ENCODE data around the gene ZNF165.

The ZNF165 gene

GRCh38 chr6:28136585-28137504, 56.5 kb downstream of the ZNF165 start:
- peak; percentile 77 for ATAC-seq
- no peaks in the 10 kb centered on the region for H3K9me3 Mint-ChIP-seq
- H3K36me3 Mint-ChIP-seq: peaks cover 11% of the 10 kb centered on the region
- H3K27ac Mint-ChIP-seq: peak overlapping the region; percentile 89
- H3K27me3 Mint-ChIP-seq: no peaks in the 10 kb centered on the region
- H3K4me1 Mint-ChIP-seq: peaks cover 62% of the 10 kb centered on the region
- H3K4me3 Mint-ChIP-seq: peak overlapping the region; percentile 88

GRCh38 chr6:28137505-28137981, 57.2 kb downstream of the ZNF165 start:
- Mint-ChIP-seq H3K4me1 (peaks cover 63% of the 10 kb centered on the region), H3K27ac (peak overlapping the region; percentile 89), H3K4me3 (peak overlapping the region; percentile 88), H3K27me3 (no peaks in the 10 kb centered on the region), H3K9me3 (no peaks in the 10 kb centered on the region), H3K36me3 (peaks cover 11% of the 10 kb centered on the region)
- peak; percentile 80 for ATAC-seq
